GM19099 (cell line): Measurements from ENCODE around the gene RBKS.

Experiments used
- POLR2A ChIP-seq: IDR thresholded peaks from 3 replicates; pipeline ENCODE4 v1.6.1; 2011; ENCODE audit warnings: low read depth; ENCODE audit not compliant: insufficient read length; ENCODE audit errors: extremely low read depth

The RBKS gene

GRCh38 chr2:27830656-27831055 is 59.5 kb downstream of the RBKS start:
- no peak for TF ChIP-seq POLR2A

GRCh38 chr2:27829791-27830190 is 60.4 kb downstream of the RBKS start:
- TF ChIP-seq POLR2A, result no peak

- no peak for TF ChIP-seq POLR2A
These were observed 61.9 kb downstream of the RBKS start for GRCh38 chr2:27828305-27828704.

GRCh38 chr2:27824401-27824800 is 65.8 kb downstream of the RBKS start:
- no peak for TF ChIP-seq POLR2A

- no peak for TF ChIP-seq POLR2A
These were observed 66.6 kb downstream of the RBKS start for GRCh38 chr2:27823569-27823968.

- no peak for TF ChIP-seq POLR2A
These were observed 67.1 kb downstream of the RBKS start for GRCh38 chr2:27823135-27823534.

- no peak for TF ChIP-seq POLR2A
These were observed 68.1 kb downstream of the RBKS start for GRCh38 chr2:27822049-27822448.

GRCh38 chr2:27815860-27816438 is 74.2 kb downstream of the RBKS start:
- TF ChIP-seq POLR2A, result no peak

- no peak for TF ChIP-seq POLR2A
These were observed 75.4 kb downstream of the RBKS start for GRCh38 chr2:27814758-27815157.

- TF ChIP-seq POLR2A, result no peak
These were observed 78.4 kb downstream of the RBKS start for GRCh38 chr2:27811768-27812167.

GRCh38 chr2:27810455-27810854 is 79.7 kb downstream of the RBKS start:
- TF ChIP-seq POLR2A, result no peak

GRCh38 chr2:27809761-27810241 is 80.4 kb downstream of the RBKS start:
- no peak for TF ChIP-seq POLR2A

- TF ChIP-seq POLR2A, result no peak
These were observed 81.2 kb downstream of the RBKS start for GRCh38 chr2:27808984-27809383.

- TF ChIP-seq POLR2A, result no peak
These were observed 81.8 kb downstream of the RBKS start for GRCh38 chr2:27808418-27808817.

- no peak for TF ChIP-seq POLR2A
These were observed 82.7 kb downstream of the RBKS start for GRCh38 chr2:27807476-27807875.

- TF ChIP-seq POLR2A, result no peak
These were observed 83.7 kb downstream of the RBKS start for GRCh38 chr2:27806311-27807059.
